Midbrain (tissue), 1 donor: Measurements from ENCODE around the gene CRTC2.
"Not testable (repeated sequence)": the region's sequence is repeated elsewhere in the genome, so short reads cannot be mapped to it uniquely, and the experiment has no call there.

ENCODE experiments used
- DNase-seq: peaks from one replicate; lab custom pipeline; 2025; lab: John Stamatoyannopoulos, UW

CRTC2 gene

GRCh38 chr1:153929426-153929825, 29.0 kb downstream of the CRTC2 start:
- DNase-seq: peak; percentile 30

DNA sequence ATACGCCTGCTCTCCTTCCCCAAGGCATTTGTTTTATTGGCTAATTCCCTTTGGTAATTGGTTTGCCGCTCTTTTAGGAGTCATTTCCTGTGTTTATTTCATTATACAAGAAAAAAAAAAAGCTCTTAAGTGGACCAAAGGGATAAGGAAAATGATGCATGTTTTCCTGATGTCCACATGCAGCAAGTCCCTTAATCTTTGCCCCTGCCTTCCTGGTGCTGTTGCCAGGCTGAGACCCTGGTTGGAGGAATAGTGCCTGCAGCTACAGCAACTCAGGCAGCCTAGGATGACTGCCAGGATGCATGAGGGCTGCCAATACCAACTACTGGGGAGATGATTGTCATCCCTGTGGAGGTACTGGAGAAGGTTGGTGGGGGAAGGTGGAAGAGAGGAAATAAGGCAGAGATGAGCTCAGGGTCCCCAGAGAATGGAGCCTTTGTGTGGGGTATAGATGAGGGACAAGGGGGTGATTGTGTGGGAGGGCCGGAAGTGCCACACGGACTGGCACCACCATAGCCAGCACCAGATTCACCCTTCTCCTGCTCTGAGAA, 29.5 kb downstream of the CRTC2 start:
- peak; percentile 87 for DNase-seq

- peak; percentile 39 for DNase-seq
Observed at GRCh38 chr1:153928245-153928644, 30.2 kb downstream of the CRTC2 start.

GRCh38 chr1:153926405-153926804, 32.0 kb downstream of the CRTC2 start:
- no peak for DNase-seq

DNA sequence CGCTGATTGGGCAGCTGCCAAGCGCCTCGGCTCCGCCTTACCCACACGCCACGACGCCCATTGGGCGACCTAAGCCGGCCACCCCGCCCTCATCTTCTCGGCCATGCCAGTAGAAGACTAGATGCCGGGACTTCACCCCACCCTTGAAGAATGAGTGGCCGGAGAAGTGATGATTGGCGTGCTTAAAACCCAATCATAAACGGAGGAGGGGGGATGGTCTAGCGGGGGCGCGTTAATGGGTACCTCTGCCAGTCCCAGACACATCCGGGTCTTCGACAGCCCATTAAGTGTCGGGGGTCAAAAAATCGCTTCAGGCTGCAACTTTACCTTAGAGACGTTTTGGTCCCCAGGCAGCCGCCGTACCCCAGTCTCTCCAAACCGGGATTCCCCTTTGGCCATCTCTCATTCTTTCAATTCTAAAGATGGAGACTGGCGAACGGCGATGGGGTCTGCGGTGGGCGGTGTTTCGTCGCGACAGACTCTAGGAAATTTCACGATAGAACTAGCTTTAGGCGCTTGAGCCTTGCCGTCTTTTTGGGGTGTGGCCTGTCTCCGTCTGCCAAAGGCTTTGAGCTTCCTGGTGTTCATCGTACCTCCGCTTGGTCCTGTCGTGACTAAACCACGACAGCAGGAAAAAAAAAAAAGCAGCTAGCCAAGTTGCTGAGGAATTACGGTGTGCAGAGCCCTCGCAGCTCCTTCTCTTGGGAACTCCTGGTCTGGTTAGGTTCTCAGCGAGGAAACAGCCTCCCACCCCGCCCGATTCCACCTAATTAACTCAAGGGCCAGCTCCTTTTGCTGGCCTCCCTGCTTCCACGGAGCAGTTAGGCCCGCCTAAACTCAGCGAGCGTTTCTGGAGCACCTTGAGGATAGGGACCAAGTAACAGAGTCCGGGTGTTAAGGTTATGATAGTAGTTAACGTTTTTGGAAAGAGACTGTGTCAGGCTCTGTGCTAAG, 35.2 kb downstream of the CRTC2 start, which contains the start of gene GATAD2B:
GATAD2B (minus strand) TSS at position 1 of the 954 bp plus-strand sequence. CDS start 94,625 bp downstream, outside the sequence.
- peak; percentile 100 for DNase-seq

DNA sequence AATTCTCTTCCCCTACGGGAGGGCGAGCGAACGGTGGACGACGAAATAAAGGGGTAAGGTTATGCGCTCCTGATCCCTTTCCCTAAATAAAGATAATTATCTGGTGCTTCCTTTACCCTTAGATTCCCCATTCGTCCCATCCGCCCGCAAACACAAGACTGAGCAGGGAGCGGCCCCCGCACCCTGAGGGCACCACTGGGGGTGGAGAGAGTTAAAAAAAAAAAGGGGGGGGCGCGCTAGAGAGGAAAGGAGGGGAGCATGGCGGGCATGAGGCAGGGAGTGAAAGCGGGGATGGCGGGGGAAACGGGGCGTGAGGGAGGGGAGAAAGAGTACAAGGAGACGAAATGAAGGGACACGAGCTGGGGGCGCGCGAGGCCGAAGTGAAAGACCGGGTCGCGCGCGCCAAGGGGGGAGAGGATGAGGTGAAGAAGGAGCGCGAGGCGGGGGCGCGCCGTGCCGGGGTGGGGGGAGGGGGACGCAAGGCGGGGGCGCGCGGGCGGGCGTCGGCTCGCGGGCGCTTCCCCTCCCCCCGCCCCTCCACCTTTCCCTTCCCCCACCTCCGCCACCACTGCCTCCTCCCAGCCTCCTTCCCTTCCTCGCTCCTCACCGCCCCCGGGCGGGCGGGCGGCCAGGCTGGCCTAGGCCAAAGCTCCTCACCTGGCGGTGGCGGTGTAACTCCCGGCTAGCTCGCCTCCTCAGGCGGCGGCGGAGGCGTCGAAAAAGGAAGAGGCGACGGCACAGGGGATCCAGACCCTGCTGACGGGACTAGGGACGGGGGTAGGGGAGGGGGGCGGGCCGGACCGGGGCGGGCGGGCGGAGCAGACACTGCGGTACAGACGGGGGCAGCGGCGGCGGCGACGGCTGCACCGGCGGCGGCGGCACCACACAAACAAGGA, 36.1 kb downstream of the CRTC2 start:
- DNase-seq: peak; percentile 48

DNA sequence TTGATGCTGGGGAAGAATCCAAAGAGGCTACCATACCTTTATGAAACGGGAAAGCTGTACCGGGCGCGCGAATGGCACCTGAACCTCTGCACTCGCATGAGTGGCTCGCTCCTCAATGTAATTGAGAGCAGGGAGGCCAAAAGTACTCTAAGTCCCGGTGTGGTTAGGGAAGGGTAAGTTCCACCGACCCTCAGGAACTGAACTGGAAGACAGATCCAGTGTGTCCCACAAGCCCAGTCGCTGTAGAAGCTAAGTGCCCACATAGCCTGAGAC, 36.7 kb downstream of the CRTC2 start:
- DNase-seq: peak; percentile 12

- DNase-seq: no peak
Observed at GRCh38 chr1:153921080-153921802, 37.2 kb downstream of the CRTC2 start.

GRCh38 chr1:153919876-153920852, 38.2 kb downstream of the CRTC2 start:
- no peak for DNase-seq

DNA sequence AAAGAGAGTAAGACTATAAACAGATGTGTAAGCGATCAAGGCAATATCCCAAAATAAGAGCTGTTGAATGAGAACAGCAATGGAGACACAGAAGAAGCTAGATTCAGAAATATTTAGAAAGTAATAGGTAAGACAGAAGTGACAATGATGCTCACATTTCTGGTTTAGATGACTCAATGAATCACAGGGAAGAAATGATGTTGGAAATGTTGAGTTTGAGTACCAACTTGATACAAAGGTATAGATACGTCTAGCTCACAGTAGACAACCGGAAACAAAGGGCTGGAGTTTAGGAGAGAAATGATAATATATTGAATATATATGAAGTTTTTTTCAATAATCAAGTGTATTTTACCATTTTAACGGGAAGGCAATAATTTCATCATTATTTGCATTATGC, 42.1 kb downstream of the CRTC2 start:
- DNase-seq: no peak

DNA sequence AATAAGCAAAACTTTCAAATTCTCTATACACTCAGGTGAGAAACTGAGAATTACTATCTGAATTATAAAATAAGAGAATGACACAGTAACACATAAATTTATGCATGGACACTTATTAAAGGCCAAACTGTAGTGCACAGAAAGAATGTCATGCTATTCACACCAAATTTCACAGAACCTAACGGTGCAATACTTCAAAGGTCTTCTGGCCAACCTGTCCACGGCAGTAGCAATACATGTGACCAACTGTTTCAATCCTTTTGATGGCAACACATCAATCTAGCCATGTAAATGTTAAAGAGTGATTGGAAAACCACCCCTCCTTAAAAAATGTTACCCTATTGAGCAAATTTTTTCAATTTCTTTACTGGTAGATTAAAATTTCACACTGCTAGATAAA, 46.1 kb downstream of the CRTC2 start:
- no peak for DNase-seq

- DNase-seq: not testable (repeated sequence)
Observed at GRCh38 chr1:153910560-153910959, 47.9 kb downstream of the CRTC2 start.

- no peak for DNase-seq
Observed at GRCh38 chr1:153908071-153908470, 50.3 kb downstream of the CRTC2 start.

GRCh38 chr1:153907134-153907533, 51.3 kb downstream of the CRTC2 start:
- DNase-seq: no peak

DNA sequence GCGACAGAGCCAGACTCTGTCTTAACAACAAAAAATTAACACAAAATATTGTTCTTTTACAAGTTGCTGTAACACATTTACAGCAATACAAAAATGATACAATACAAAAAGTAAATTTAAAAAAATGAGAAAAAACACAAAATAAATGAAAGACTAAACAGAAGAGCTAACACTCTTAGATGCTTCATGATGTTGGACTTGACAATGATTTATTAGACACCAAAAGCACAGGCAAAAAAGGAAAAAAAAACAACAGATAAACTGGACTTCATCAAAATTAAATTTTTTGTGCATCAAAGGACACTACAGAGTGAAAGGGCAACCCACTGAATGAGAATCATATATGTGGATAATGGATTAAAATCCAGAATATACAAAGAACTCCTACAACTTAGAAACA, 52.0 kb downstream of the CRTC2 start:
- DNase-seq: no peak

DNA sequence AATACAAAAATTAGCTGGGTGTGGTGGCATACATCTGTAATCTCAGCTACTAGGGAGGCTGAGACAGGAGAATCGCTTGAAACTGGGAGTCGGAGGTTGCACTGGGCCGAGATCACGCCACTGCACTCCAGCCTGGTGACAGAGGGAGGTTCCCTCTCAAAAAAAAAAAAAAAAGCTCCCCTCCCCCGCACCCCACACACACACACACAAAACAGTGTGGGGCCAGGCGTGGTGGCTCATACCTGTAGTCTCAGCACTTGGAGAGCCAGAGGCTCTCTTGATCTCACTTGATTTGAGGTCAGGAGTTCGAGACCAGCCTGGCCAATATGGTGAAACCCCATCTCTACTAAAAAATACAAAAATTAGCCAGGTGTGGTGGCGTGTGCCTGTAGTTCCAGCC, 52.5 kb downstream of the CRTC2 start:
- not testable (repeated sequence) for DNase-seq

DNA sequence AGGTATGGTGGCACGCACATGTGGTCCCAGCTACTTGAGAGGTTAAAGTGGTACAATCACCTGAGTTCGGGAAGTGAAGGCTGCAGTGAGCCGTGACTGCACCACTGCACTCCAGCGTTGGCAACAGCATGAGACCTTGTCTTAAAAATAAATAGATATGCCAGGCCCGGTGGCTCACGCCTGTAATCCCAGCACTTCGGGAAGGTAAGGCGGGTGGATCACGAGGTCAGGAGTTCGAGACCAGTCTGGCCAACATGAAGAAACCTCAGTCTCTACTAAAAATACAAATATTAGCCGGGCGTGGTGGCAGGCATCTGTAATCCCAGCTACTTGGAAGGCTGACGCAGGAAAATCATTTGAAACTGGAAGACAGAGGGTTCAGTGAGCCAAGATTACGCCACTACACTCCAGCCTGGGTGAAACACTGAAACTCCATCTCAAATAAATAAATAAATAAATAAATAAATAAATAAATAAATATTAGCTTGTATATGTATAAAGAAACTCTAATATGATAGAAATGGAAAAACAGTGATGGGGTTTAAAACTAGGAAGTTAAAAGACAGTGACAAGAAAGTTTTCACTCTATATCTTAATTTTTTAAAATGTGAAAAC, 54.5 kb downstream of the CRTC2 start:
- DNase-seq: no peak

GRCh38 chr1:153899509-153899908, 58.9 kb downstream of the CRTC2 start:
- no peak for DNase-seq
